ENCODE data around the gene GNA12. TPM values are rescaled to one million over a fixed set of nuclear protein-coding genes. Genes with fewer than 3 reads are reported as not detected.

The GNA12 gene
- total and polyA plus RNA-seq, 4 donors: 3.7 to 19.0 (median 11.3) TPM

- DNase-seq (ENCODE audit: low spot score): no peak
- peaks cover 0 to 4% (median 0%) of the 10 kb centered on the region in 4 donors for H3K4me1 ChIP-seq (ENCODE audit: control insufficient read depth in 4 of 4, insufficient read depth in 4 of 4, low read length in 3 of 4)
- WGBS: 95% methylated on average over 19 of the region's 19 CpGs
Observed at GRCh38 chr7:2738766-2739549, 105.2 kb downstream of the GNA12 start.

More at GRCh38 chr7:2738766-2739549, 105.2 kb downstream of the GNA12 start:
- H3K4me3 ChIP-seq (ENCODE audit: low read depth in 1 of 3, low read length in 3 of 3): no peak overlapping the region
- no peak overlapping the region for H3K27ac ChIP-seq (ENCODE audit: low read depth in 1 of 2, low read length in 2 of 2)
- H3K9me3 ChIP-seq (ENCODE audit: control insufficient read depth in 4 of 4, low read length in 3 of 4): no peaks in the 10 kb centered on the region
- H3K9ac ChIP-seq (ENCODE audit: low read depth in 1 of 2, low read length in 2 of 2): peak overlapping the region in 1 of 2 donors; percentile 18
- H3K36me3 ChIP-seq (ENCODE audit: control insufficient read depth in 4 of 4, insufficient read depth in 3 of 4, low read depth in 1 of 4, low read length in 3 of 4): peaks cover 0 to 2% (median 0%) of the 10 kb centered on the region in 4 donors
- TF ChIP-seq REST (IDR thresholded peaks at IDR 0.05) (no peak), CTCF (IDR thresholded peaks at IDR 0.05; ENCODE audit: low read depth, low read length, missing input control) (no peak), EGR1 (IDR thresholded peaks at IDR 0.05; ENCODE audit: low read depth in 2 of 2) (no peak), ATF3 (IDR thresholded peaks at IDR 0.05) (no peak), HNF4A (conservative IDR thresholded peaks at IDR 0.05) (no peak), RAD21 (IDR thresholded peaks at IDR 0.05) (no peak), SP1 (IDR thresholded peaks at IDR 0.05) (no peak), YY1 (IDR thresholded peaks at IDR 0.05) (no peak), RXRA (IDR thresholded peaks at IDR 0.05) (no peak), ZBTB33 (IDR thresholded peaks at IDR 0.05) (no peak), NR2F2 (IDR thresholded peaks at IDR 0.05) (no peak), HNF4G (IDR thresholded peaks at IDR 0.05) (no peak), FOXA2 (IDR thresholded peaks at IDR 0.05) (no peak), TAF1 (conservative IDR thresholded peaks at IDR 0.05) (no peak)
- H3K27me3 ChIP-seq (ENCODE audit: control insufficient read depth in 4 of 4, insufficient read depth in 4 of 4, low read length in 3 of 4): no peaks in the 10 kb centered on the region

All from liver (tissue), 9 donors.